PFSK-1 (cell line): ENCODE results near the gene NOC4L.

Experiments used
- POLR2AphosphoS5 ChIP-seq: IDR thresholded peaks from 2 replicates; pipeline ENCODE4 v1.6.1; 2012; ENCODE audit warnings: low read depth, mild to moderate bottlenecking, control low read depth, low read length, moderate library complexity
- REST ChIP-seq, 2 experiments: IDR thresholded peaks; 2 replicates each; pipeline versions ENCODE4 v1.6.1 to v1.8.0; 2011 to 2012; ENCODE audit warnings: low read depth in 2 of 2, low read length in 2 of 2, control low read depth in 1 of 2, inconsistent platforms in 1 of 2, mild to moderate bottlenecking in 1 of 2, moderate library complexity in 1 of 2; ENCODE audit not compliant: insufficient read depth in 1 of 2
- SIN3A ChIP-seq: IDR thresholded peaks from 2 replicates; pipeline ENCODE4 v1.6.1; 2012; ENCODE audit warnings: mild to moderate bottlenecking, low read length, moderate library complexity, borderline replicate concordance; ENCODE audit not compliant: insufficient read depth

- TF ChIP-seq POLR2AphosphoS5 (no peak), SIN3A (no peak), REST (IDR thresholded peaks at IDR 0.05; ENCODE audit: insufficient read depth in 1 of 2, low read depth in 2 of 2, low read length in 2 of 2) (no peak)
These were observed 43.8 kb upstream of the NOC4L start for GRCh38 chr12:132100306-132101065.
